IMR-90 (cell line): ENCODE data around the gene MSH4.

ENCODE experiments used
- BHLHE40 ChIP-seq: fragments of 150-350 bp; IDR thresholded peaks from 2 replicates; pipeline ENCODE4 v1.6.1; 2016; ENCODE audit warnings: mild to moderate bottlenecking, low read depth, low read length
- CEBPB ChIP-seq: IDR thresholded peaks from 2 replicates; pipeline ENCODE4 v1.6.1; 2012; ENCODE audit warnings: low read depth, low read length, improper control_type of control experiment
- FOS ChIP-seq: fragments of 150-350 bp; IDR thresholded peaks from 2 replicates; pipeline ENCODE4 v1.6.1; 2016; ENCODE audit warnings: low read depth, low read length
- MAZ ChIP-seq: IDR thresholded peaks from 2 replicates; pipeline ENCODE4 v1.6.1; 2012; ENCODE audit warnings: low read depth, mild to moderate bottlenecking, low read length, improper control_type of control experiment, moderate library complexity, borderline replicate concordance
- MXI1 ChIP-seq: IDR thresholded peaks from 2 replicates; pipeline ENCODE4 v1.6.1; 2012; ENCODE audit warnings: low read depth, mild to moderate bottlenecking, low read length, moderate library complexity, borderline replicate concordance
- POLR2A ChIP-seq: IDR thresholded peaks from 2 replicates; pipeline ENCODE4 v1.6.1; 2012; ENCODE audit warnings: mild to moderate bottlenecking, low read depth, low read length
- RAD21 ChIP-seq: IDR thresholded peaks from 2 replicates; pipeline ENCODE4 v1.6.1; 2012; ENCODE audit warnings: low read length, improper control_type of control experiment
- RCOR1 ChIP-seq: IDR thresholded peaks from 2 replicates; pipeline ENCODE4 v1.6.1; 2012; ENCODE audit warnings: mild to moderate bottlenecking, low read length, improper control_type of control experiment; ENCODE audit not compliant: insufficient replicate concordance
- TF ChIP-seq, protein P1 (sequence below): conservative IDR thresholded peaks from 2 replicates; pipeline ENCODE4 v1.5.1; 2012; ENCODE audit warnings: mild to moderate bottlenecking, low read depth, low read length, improper control_type of control experiment
- TF ChIP-seq, protein P2 (sequence below): fragments of 150-350 bp; IDR thresholded peaks from 2 replicates; pipeline ENCODE4 v1.6.1; 2016; ENCODE audit warnings: low read depth, mild to moderate bottlenecking, low read length, moderate library complexity, borderline replicate concordance

DNA sequence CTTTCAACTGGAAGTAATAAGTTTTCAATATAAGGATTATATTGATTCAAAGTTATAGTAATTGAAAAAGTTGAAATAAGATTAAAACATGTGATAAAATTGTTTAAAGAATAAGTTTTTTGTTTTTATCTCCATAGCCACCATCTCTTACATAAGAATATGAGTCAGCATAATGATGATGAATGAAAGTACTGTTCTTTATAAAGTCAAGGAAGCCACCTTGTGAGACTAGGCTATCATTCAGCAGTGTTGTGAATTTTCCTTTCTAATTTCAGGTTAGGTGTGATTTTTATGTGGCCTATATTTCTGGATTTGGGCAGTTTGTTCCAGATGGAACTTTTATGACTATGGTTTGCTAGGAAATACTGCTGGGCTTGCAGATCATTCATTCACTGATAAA, 157.9 kb downstream of the MSH4 start:
- no peak for TF ChIP-seq POLR2A
- TF ChIP-seq, protein P1, sequence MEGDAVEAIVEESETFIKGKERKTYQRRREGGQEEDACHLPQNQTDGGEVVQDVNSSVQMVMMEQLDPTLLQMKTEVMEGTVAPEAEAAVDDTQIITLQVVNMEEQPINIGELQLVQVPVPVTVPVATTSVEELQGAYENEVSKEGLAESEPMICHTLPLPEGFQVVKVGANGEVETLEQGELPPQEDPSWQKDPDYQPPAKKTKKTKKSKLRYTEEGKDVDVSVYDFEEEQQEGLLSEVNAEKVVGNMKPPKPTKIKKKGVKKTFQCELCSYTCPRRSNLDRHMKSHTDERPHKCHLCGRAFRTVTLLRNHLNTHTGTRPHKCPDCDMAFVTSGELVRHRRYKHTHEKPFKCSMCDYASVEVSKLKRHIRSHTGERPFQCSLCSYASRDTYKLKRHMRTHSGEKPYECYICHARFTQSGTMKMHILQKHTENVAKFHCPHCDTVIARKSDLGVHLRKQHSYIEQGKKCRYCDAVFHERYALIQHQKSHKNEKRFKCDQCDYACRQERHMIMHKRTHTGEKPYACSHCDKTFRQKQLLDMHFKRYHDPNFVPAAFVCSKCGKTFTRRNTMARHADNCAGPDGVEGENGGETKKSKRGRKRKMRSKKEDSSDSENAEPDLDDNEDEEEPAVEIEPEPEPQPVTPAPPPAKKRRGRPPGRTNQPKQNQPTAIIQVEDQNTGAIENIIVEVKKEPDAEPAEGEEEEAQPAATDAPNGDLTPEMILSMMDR, result no peak
- TF ChIP-seq RAD21, result no peak
- TF ChIP-seq RCOR1, result no peak
- TF ChIP-seq, protein P2, sequence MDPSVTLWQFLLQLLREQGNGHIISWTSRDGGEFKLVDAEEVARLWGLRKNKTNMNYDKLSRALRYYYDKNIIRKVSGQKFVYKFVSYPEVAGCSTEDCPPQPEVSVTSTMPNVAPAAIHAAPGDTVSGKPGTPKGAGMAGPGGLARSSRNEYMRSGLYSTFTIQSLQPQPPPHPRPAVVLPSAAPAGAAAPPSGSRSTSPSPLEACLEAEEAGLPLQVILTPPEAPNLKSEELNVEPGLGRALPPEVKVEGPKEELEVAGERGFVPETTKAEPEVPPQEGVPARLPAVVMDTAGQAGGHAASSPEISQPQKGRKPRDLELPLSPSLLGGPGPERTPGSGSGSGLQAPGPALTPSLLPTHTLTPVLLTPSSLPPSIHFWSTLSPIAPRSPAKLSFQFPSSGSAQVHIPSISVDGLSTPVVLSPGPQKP, result no peak
- no peak for TF ChIP-seq MAZ
- TF ChIP-seq FOS, result no peak
- no peak for TF ChIP-seq BHLHE40
- no peak for TF ChIP-seq MXI1
- no peak for TF ChIP-seq CEBPB
